NCI-H2107 treated with DMSO at 0.1 percent for 48 hours (cell line): ENCODE data around the gene LRRC26.
"Not testable (repeated sequence)": the region's sequence is repeated elsewhere in the genome, so short reads cannot be mapped to it uniquely, and the experiment has no call there.

Source experiments
- DNase-seq: peaks from one replicate; lab custom pipeline; 2025; ENCODE audit not compliant: unreplicated experiment; lab: John Stamatoyannopoulos, UW

LRRC26 gene

GRCh38 chr9:137139468-137140150, 30.2 kb downstream of the LRRC26 start:
- DNase-seq, result no peak

GRCh38 chr9:137138722-137139467, 31.0 kb downstream of the LRRC26 start, which contains the start of gene GRIN1:
TSS of gene GRIN1 (plus strand) at chr9:137139154. CDS start at chr9:137139487, 333 bp downstream.
- DNase-seq, result no peak

GRCh38 chr9:137138058-137138721, 31.7 kb downstream of the LRRC26 start:
- no peak for DNase-seq

GRCh38 chr9:137136881-137137607, 32.8 kb downstream of the LRRC26 start:
- no peak for DNase-seq

GRCh38 chr9:137136261-137136880, 33.5 kb downstream of the LRRC26 start:
- no peak for DNase-seq

- DNase-seq, result not testable (repeated sequence)
These were observed 34.7 kb downstream of the LRRC26 start for GRCh38 chr9:137135154-137135553.

- DNase-seq, result no peak
These were observed 35.7 kb downstream of the LRRC26 start for GRCh38 chr9:137134191-137134590.

GRCh38 chr9:137130176-137130755, 39.6 kb downstream of the LRRC26 start:
- DNase-seq, result no peak

- peak; percentile 85 for DNase-seq
These were observed 40.2 kb downstream of the LRRC26 start for GRCh38 chr9:137129456-137130175.

GRCh38 chr9:137128862-137129455, 40.9 kb downstream of the LRRC26 start:
- DNase-seq, result no peak

GRCh38 chr9:137128158-137128861, 41.5 kb downstream of the LRRC26 start:
- no peak for DNase-seq

GRCh38 chr9:137127301-137128157, 42.3 kb downstream of the LRRC26 start:
- DNase-seq, result no peak

- DNase-seq, result no peak
These were observed 43.1 kb downstream of the LRRC26 start for GRCh38 chr9:137126786-137127185.

- not testable (repeated sequence) for DNase-seq
These were observed 45.8 kb downstream of the LRRC26 start for GRCh38 chr9:137123952-137124462.

GRCh38 chr9:137123468-137123837, 46.4 kb downstream of the LRRC26 start:
- no peak for DNase-seq

- not testable (repeated sequence) for DNase-seq
These were observed 46.9 kb downstream of the LRRC26 start for GRCh38 chr9:137122796-137123467.
